ENCODE results near the gene TSPAN5.

The TSPAN5 gene

GRCh38 chr4:98642991-98643426, 15.4 kb downstream of the TSPAN5 start:
- H3K9ac ChIP-seq (ENCODE audit: low read length), result no peak overlapping the region
- no peaks in the 10 kb centered on the region for H3K36me3 ChIP-seq (ENCODE audit: control insufficient read depth, insufficient read depth, low read length)
- no peaks in the 10 kb centered on the region for H3K9me3 ChIP-seq (ENCODE audit: control insufficient read depth, insufficient read depth, low read depth, low read length)
- no peak overlapping the region for H3K27ac ChIP-seq (ENCODE audit: low read depth, low read length)
- no peak overlapping the region for H3K4me3 ChIP-seq (ENCODE audit: low read depth, low read length)
- no peaks in the 10 kb centered on the region for H3K27me3 ChIP-seq (ENCODE audit: control insufficient read depth, insufficient read depth, low read length)
- no peaks in the 10 kb centered on the region for H3K4me1 ChIP-seq (ENCODE audit: control insufficient read depth, insufficient read depth, low read length)

- Histone ChIP-seq H3K4me1 (ENCODE audit: control insufficient read depth, insufficient read depth, low read length) (no peaks in the 10 kb centered on the region), H3K9ac (ENCODE audit: low read length) (no peak overlapping the region), H3K27ac (ENCODE audit: low read depth, low read length) (no peak overlapping the region), H3K36me3 (ENCODE audit: control insufficient read depth, insufficient read depth, low read length) (no peaks in the 10 kb centered on the region), H3K9me3 (ENCODE audit: control insufficient read depth, insufficient read depth, low read depth, low read length) (no peaks in the 10 kb centered on the region), H3K27me3 (ENCODE audit: control insufficient read depth, insufficient read depth, low read length) (no peaks in the 10 kb centered on the region), H3K4me3 (ENCODE audit: low read depth, low read length) (no peak overlapping the region)
These were observed 16.3 kb downstream of the TSPAN5 start for GRCh38 chr4:98641906-98642668.

GRCh38 chr4:98641376-98641775, 17.0 kb downstream of the TSPAN5 start:
- Histone ChIP-seq H3K4me3 (ENCODE audit: low read depth, low read length) (no peak overlapping the region), H3K27me3 (ENCODE audit: control insufficient read depth, insufficient read depth, low read length) (no peaks in the 10 kb centered on the region), H3K9me3 (ENCODE audit: control insufficient read depth, insufficient read depth, low read depth, low read length) (no peaks in the 10 kb centered on the region), H3K9ac (ENCODE audit: low read length) (no peak overlapping the region), H3K27ac (ENCODE audit: low read depth, low read length) (no peak overlapping the region), H3K4me1 (ENCODE audit: control insufficient read depth, insufficient read depth, low read length) (no peaks in the 10 kb centered on the region), H3K36me3 (ENCODE audit: control insufficient read depth, insufficient read depth, low read length) (no peaks in the 10 kb centered on the region)

GRCh38 chr4:98639523-98639922, 18.9 kb downstream of the TSPAN5 start:
- no peak overlapping the region for H3K27ac ChIP-seq (ENCODE audit: low read depth, low read length)
- H3K9me3 ChIP-seq (ENCODE audit: control insufficient read depth, insufficient read depth, low read depth, low read length), result no peaks in the 10 kb centered on the region
- no peaks in the 10 kb centered on the region for H3K4me1 ChIP-seq (ENCODE audit: control insufficient read depth, insufficient read depth, low read length)
- H3K36me3 ChIP-seq (ENCODE audit: control insufficient read depth, insufficient read depth, low read length), result no peaks in the 10 kb centered on the region
- no peak overlapping the region for H3K9ac ChIP-seq (ENCODE audit: low read length)
- no peaks in the 10 kb centered on the region for H3K27me3 ChIP-seq (ENCODE audit: control insufficient read depth, insufficient read depth, low read length)
- H3K4me3 ChIP-seq (ENCODE audit: low read depth, low read length), result no peak overlapping the region

DNA sequence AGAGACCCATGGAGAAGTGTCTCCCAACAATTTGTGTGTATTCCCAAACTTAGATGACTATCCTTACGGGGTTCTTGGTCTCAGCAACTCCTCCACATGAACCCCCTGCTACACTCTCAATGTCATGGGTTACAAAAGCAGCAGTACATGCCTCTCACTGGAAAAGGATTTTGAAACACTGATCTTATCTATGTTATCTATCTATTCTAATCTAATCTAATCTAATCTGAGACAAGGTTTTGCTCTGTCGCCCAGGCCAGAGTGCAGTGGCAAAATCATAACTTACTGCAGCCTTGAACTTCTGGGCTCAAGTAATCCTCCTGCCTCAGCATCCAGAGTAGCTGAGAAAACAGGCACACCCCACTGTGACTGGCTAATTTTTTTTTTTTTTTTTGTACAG, 19.3 kb downstream of the TSPAN5 start:
- Histone ChIP-seq H3K4me1 (ENCODE audit: control insufficient read depth, insufficient read depth, low read length) (no peaks in the 10 kb centered on the region), H3K4me3 (ENCODE audit: low read depth, low read length) (no peak overlapping the region), H3K9me3 (ENCODE audit: control insufficient read depth, insufficient read depth, low read depth, low read length) (no peaks in the 10 kb centered on the region), H3K36me3 (ENCODE audit: control insufficient read depth, insufficient read depth, low read length) (no peaks in the 10 kb centered on the region), H3K27me3 (ENCODE audit: control insufficient read depth, insufficient read depth, low read length) (no peaks in the 10 kb centered on the region), H3K27ac (ENCODE audit: low read depth, low read length) (no peak overlapping the region), H3K9ac (ENCODE audit: low read length) (no peak overlapping the region)

- no peak overlapping the region for H3K27ac ChIP-seq (ENCODE audit: low read depth, low read length)
- H3K4me3 ChIP-seq (ENCODE audit: low read depth, low read length), result no peak overlapping the region
- no peaks in the 10 kb centered on the region for H3K4me1 ChIP-seq (ENCODE audit: control insufficient read depth, insufficient read depth, low read length)
- H3K9me3 ChIP-seq (ENCODE audit: control insufficient read depth, insufficient read depth, low read depth, low read length), result no peaks in the 10 kb centered on the region
- H3K36me3 ChIP-seq (ENCODE audit: control insufficient read depth, insufficient read depth, low read length), result no peaks in the 10 kb centered on the region
- H3K9ac ChIP-seq (ENCODE audit: low read length), result no peak overlapping the region
- no peaks in the 10 kb centered on the region for H3K27me3 ChIP-seq (ENCODE audit: control insufficient read depth, insufficient read depth, low read length)
These were observed 19.8 kb downstream of the TSPAN5 start for GRCh38 chr4:98638661-98639060.

GRCh38 chr4:98634061-98634460, 24.4 kb downstream of the TSPAN5 start:
- no peak overlapping the region for H3K4me3 ChIP-seq (ENCODE audit: low read depth, low read length)
- no peaks in the 10 kb centered on the region for H3K36me3 ChIP-seq (ENCODE audit: control insufficient read depth, insufficient read depth, low read length)
- no peak overlapping the region for H3K9ac ChIP-seq (ENCODE audit: low read length)
- H3K9me3 ChIP-seq (ENCODE audit: control insufficient read depth, insufficient read depth, low read depth, low read length), result no peaks in the 10 kb centered on the region
- peaks cover 7% of the 10 kb centered on the region for H3K4me1 ChIP-seq (ENCODE audit: control insufficient read depth, insufficient read depth, low read length)
- H3K27me3 ChIP-seq (ENCODE audit: control insufficient read depth, insufficient read depth, low read length), result no peaks in the 10 kb centered on the region
- H3K27ac ChIP-seq (ENCODE audit: low read depth, low read length), result no peak overlapping the region

DNA sequence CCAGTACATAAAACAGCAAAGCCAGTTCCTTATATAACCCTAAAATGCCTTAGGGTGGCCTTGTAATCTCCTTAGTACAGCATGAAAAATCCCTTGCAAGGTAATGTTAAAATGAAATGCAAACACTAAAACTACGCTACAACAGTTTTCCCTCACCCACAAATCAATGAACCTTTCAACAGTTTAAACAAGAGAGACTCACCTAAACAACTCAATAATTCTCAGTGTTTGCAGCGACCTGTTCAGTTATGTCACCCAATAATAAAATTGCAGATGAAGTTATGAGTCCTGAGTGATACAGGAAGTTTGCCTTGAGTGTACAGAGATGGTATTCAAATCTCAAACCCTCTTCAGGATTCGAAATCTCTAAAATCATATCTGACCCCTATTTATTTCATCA, 25.3 kb downstream of the TSPAN5 start:
- Histone ChIP-seq H3K4me3 (ENCODE audit: low read depth, low read length) (no peak overlapping the region), H3K9ac (ENCODE audit: low read length) (no peak overlapping the region), H3K9me3 (ENCODE audit: control insufficient read depth, insufficient read depth, low read depth, low read length) (no peaks in the 10 kb centered on the region), H3K4me1 (ENCODE audit: control insufficient read depth, insufficient read depth, low read length) (peaks cover 7% of the 10 kb centered on the region), H3K27me3 (ENCODE audit: control insufficient read depth, insufficient read depth, low read length) (no peaks in the 10 kb centered on the region), H3K36me3 (ENCODE audit: control insufficient read depth, insufficient read depth, low read length) (no peaks in the 10 kb centered on the region), H3K27ac (ENCODE audit: low read depth, low read length) (no peak overlapping the region)

DNA sequence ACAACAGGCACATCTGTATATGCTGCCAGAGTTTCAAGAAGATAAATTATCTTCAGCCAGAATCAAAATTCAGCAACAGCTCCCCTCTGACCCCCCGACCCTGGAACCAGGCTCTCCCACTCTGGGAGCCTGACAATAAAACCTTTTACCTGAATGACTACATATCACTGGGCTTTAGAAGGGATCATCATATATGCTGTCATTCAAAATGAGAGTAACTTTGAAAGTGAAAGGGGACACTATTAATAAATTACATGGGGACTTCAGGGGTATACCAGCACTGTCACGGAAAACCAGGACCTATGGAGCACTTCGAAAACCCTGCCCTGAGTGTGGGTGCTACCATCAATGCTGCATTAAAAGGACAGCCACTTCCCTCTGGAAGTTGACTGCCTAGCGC, 26.2 kb downstream of the TSPAN5 start:
- H3K27me3 ChIP-seq (ENCODE audit: control insufficient read depth, insufficient read depth, low read length), result no peaks in the 10 kb centered on the region
- H3K9ac ChIP-seq (ENCODE audit: low read length), result no peak overlapping the region
- H3K27ac ChIP-seq (ENCODE audit: low read depth, low read length), result no peak overlapping the region
- H3K36me3 ChIP-seq (ENCODE audit: control insufficient read depth, insufficient read depth, low read length), result no peaks in the 10 kb centered on the region
- peaks cover 11% of the 10 kb centered on the region for H3K4me1 ChIP-seq (ENCODE audit: control insufficient read depth, insufficient read depth, low read length)
- H3K4me3 ChIP-seq (ENCODE audit: low read depth, low read length), result no peak overlapping the region
- no peaks in the 10 kb centered on the region for H3K9me3 ChIP-seq (ENCODE audit: control insufficient read depth, insufficient read depth, low read depth, low read length)

GRCh38 chr4:98631506-98631905, 26.9 kb downstream of the TSPAN5 start:
- Histone ChIP-seq H3K4me3 (ENCODE audit: low read depth, low read length) (no peak overlapping the region), H3K9ac (ENCODE audit: low read length) (no peak overlapping the region), H3K4me1 (ENCODE audit: control insufficient read depth, insufficient read depth, low read length) (peaks cover 14% of the 10 kb centered on the region), H3K36me3 (ENCODE audit: control insufficient read depth, insufficient read depth, low read length) (no peaks in the 10 kb centered on the region), H3K27me3 (ENCODE audit: control insufficient read depth, insufficient read depth, low read length) (no peaks in the 10 kb centered on the region), H3K9me3 (ENCODE audit: control insufficient read depth, insufficient read depth, low read depth, low read length) (no peaks in the 10 kb centered on the region), H3K27ac (ENCODE audit: low read depth, low read length) (no peak overlapping the region)

- Histone ChIP-seq H3K27me3 (ENCODE audit: control insufficient read depth, insufficient read depth, low read length) (no peaks in the 10 kb centered on the region), H3K9ac (ENCODE audit: low read length) (no peak overlapping the region), H3K4me1 (ENCODE audit: control insufficient read depth, insufficient read depth, low read length) (peaks cover 20% of the 10 kb centered on the region), H3K4me3 (ENCODE audit: low read depth, low read length) (no peak overlapping the region), H3K9me3 (ENCODE audit: control insufficient read depth, insufficient read depth, low read depth, low read length) (no peaks in the 10 kb centered on the region), H3K27ac (ENCODE audit: low read depth, low read length) (no peak overlapping the region), H3K36me3 (ENCODE audit: control insufficient read depth, insufficient read depth, low read length) (no peaks in the 10 kb centered on the region)
These were observed 27.5 kb downstream of the TSPAN5 start for GRCh38 chr4:98630737-98631454.
